HG03457 (cell line): ENCODE data around the gene DOCK2.

Source experiments
- ATAC-seq: cut with Tn5 transposase; IDR thresholded peaks from one replicate; pipeline ENCODE4 v1.9.1; 2021; ENCODE audit warnings: moderate number of reproducible peaks; ENCODE audit not compliant: unreplicated experiment

DOCK2 gene

GRCh38 chr5:170109059-170110031 lies 472.3 kb downstream of the DOCK2 start:
- no peak for ATAC-seq

- ATAC-seq, result no peak
Measured at GRCh38 chr5:170110403-170111087, 473.5 kb downstream of the DOCK2 start.

DNA sequence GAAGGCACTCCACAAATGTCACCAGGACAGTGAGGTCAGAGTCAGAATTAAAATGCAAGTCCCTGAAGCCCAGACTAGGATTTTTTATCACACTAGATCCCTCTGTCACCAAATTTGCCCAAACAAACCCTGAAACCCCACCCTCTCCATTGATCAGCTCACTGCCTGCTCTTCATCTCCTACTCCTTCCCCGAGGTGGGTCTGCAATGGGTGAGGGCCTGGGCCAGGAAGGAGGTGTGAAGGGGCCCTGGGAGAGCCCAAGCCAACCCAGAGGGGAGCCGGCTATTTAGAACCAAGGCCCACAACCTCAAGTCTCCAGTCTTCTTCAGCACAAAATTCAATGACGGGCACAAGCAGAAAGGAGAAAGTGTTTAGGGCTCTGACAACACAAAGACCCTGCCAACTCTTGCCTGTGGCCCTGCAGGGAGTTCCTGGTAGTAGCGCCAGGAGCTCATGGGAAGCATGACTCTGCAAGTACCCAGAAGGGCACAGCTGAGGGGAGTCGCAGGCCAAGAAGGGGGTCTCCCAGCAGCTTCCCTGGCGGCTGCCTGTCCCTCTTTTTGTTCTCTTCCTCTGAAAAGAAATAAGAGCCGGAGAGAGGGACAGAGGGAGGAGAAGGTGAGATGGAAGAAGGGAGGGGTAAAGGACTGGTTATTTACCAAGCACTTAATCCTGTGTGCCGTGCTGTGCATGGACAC lies 474.2 kb downstream of the DOCK2 start:
- ATAC-seq, result no peak

DNA sequence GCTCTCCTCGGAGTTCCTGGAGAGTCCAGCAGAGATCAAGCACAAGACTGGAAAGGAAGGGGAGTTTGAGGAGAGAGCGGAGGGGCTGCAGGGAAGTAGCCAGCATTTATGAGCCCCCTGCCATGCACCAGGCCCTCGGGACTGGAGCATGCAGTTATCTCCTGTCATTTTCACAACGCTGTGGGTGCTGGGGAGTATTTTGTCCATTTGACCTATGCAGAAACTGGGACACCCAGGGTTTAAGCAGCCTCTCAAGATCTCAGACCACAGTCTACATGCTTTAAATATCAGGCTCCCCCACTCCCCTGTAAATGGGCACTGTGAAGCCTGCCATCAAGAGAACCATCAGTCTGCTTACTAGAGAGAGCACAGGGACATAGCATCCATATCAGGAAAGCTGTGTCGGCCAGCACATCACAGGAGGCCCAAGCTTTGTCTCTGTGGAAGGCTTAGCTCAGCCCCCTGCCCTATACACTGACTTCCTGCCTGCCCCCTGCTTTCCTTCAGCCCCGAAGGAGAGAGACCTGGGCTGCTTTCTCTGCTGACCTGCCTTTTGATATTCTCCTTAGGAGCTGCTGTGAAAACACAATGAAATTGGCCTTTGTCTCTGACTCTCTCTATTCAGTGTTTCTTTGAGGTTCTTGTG lies 475.9 kb downstream of the DOCK2 start:
- ATAC-seq, result no peak

DNA sequence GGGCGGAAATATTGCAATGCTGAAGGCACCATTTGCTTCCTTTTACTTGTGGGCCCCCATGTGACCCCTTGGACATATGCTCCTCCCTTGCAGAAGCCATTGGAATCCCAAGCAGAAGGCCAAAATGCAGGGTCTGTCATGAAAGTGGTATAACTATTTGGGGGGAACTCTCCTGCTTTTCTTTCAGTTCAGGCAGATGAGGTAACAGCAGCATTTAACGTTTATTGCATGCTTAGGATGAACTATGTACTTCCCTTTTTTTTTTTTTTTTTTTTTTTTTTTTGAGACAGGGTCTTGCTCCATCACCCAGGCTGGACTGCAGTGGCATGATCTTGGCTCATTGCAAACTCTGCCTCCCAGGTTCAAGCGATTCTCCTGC lies 476.4 kb downstream of the DOCK2 start:
- no peak for ATAC-seq

DNA sequence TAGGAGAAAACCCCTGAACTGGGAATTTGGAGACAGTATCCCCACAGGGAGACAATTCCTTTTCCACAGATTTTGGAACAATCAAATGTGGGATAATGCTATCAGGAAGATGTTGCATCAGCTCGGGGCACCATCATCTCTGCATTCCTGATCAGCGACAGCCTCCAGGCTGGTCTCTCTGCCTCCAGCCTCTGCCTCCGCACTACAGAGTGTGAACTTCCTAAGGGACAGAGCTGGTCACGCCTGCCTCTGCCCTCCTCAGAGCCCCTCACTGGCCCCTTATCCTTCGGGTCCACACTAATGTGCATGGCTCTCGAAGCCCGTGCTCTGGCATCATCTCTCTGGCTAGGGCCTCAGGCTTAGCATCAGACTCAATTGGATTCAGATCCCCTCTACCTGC lies 477.2 kb downstream of the DOCK2 start:
- no peak for ATAC-seq

- ATAC-seq, result no peak
Measured at GRCh38 chr5:170115925-170116324, 478.9 kb downstream of the DOCK2 start.

GRCh38 chr5:170117736-170118135 lies 480.7 kb downstream of the DOCK2 start:
- no peak for ATAC-seq

- ATAC-seq, result no peak
Measured at GRCh38 chr5:170120576-170120975, 483.5 kb downstream of the DOCK2 start.

DNA sequence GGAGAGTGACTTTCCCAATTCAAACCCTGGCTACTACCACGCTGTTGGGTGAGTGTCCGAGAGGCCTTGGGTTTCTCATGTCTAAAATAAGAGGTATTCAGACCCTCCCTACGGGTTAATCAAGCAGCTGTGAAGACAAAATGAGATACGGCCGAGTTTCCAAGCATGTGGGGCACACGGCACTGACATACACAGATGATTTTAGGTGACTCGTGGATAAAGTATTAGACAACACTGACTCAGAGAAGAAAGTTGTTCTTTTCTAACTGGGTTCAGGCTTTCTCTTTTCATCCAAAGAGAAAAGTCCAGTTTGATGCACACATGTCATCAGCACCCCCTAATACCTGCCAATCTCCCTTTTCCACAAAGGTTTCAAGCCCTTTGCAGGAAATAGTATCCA lies 484.2 kb downstream of the DOCK2 start:
- ATAC-seq, result no peak

- no peak for ATAC-seq
Measured at GRCh38 chr5:170126061-170126460, 489.0 kb downstream of the DOCK2 start.

DNA sequence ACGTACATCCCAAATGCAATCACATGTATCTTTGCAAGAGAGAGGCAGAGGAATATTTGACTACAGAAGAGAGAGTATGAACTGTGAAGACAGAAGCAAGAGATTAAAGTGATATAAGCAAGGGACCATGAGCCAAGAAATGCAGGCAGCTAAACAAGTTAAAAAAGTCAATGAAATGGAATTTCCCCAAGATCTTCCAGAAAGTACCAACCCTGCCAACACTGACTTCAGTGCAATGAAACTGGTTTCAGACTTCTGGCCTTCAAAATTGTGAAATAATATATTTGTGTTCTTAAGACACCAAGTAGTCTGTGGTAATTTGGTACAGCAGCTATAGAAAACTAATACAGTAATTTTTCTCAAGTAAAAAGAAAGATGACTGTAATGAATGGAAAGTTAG lies 489.6 kb downstream of the DOCK2 start:
- no peak for ATAC-seq

- no peak for ATAC-seq
Measured at GRCh38 chr5:170131235-170131634, 494.2 kb downstream of the DOCK2 start.

DNA sequence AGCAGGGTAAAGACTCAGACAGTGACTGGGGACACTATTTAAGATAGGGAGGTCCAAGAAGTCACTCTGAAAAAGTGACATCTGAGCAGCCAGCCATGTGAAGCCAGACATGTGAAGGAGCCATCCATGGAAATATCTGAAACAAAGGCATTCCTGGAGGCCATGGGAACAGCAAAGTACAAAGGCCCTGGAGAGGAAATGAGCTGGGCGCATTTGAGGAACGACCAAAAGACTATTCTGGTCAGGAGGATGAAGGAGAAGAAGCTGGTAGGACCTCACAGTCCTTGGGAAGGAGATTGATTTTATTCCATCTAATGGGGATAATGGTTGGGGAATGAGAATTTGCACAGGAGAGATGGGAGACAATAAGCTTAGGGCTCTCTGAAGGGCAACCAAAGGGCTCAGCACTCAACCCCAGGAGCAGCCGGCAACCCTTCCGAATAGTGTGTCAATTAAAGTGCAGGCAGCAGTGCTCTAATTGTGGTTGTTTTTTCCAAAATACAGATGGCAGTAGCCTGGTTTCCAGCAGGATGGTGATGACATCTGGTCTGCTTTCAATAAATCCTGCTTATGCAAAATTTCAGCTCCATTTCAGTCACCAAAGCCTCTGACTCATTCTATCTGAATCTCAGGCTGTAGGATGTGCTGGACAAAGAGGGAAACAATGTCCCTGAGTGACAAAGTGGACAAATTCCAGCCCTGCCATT lies 495.3 kb downstream of the DOCK2 start:
- no peak for ATAC-seq
